Measurements from ENCODE around the gene LRRC41.
"Not testable (repeated sequence)": the region's sequence is repeated elsewhere in the genome, so short reads cannot be mapped to it uniquely, and the experiment has no call there.

- TF ChIP-seq CTCF, POLR2AphosphoS5 (IDR thresholded peaks at IDR 0.05): not testable (repeated sequence)
Observed at GRCh38 chr1:46325285-46326076, 22.1 kb upstream of the LRRC41 start.

Measured in breast epithelium (tissue), 3 donors.